H1 (cell line): Measurements from ENCODE around the gene WNT7A. TPM values are rescaled to one million over a fixed set of nuclear protein-coding genes. Genes with fewer than 3 reads are reported as not detected.

Experiments
- CTCF ChIA-PET: fragments of 300-600 bp; sonication (Branson Sonifier 250); formaldehyde crosslinking; loops from one replicate; lab custom pipeline; 2021; ENCODE audit not compliant: partially characterized antibody; lab: Charles Lee
- POLR2A ChIA-PET: fragments of 300-600 bp; sonication (Branson Sonifier 250); formaldehyde crosslinking; loops from one replicate; lab custom pipeline; 2021; ENCODE audit warnings: inconsistent platforms; ENCODE audit not compliant: partially characterized antibody; lab: Charles Lee
- DNase-seq, 2 experiments: peaks; one replicate each; pipeline versions ENCODE4 v3.0.0 to v3.0.0-alpha.2; 2010 to 2022; ENCODE audit warnings: low spot score in 2 of 2, low read depth in 1 of 2, mixed read lengths in 1 of 2
- FAIRE-seq: peaks from 2 replicates; lab custom pipeline; 2011; peaks lifted over from hg19 to GRCh38; lab: Jason Lieb, UNC
- H2AFZ ChIP-seq: 2 replicates; pipeline ENCODE4 v1.8.1; 2012; ENCODE audit warnings: low read length, inconsistent platforms
- H2AK5ac ChIP-seq: 2 replicates; pipeline ENCODE4 v1.6.1; 2013; ENCODE audit warnings: low read depth, low read length
- H2BK120ac ChIP-seq: replicated peaks from 2 replicates; pipeline ENCODE3; 2013; ENCODE audit warnings: low read depth, low read length, inconsistent platforms
- H2BK12ac ChIP-seq: 2 replicates; pipeline ENCODE4 v1.6.1; 2013; ENCODE audit warnings: low read depth, low read length
- H2BK15ac ChIP-seq: 2 replicates; pipeline ENCODE4 v1.6.1; 2013; ENCODE audit warnings: low read length
- H2BK20ac ChIP-seq: 2 replicates; pipeline ENCODE4 v1.6.1; 2013; ENCODE audit warnings: low read length
- H2BK5ac ChIP-seq: 2 replicates; pipeline ENCODE4 v1.6.1; 2013; ENCODE audit warnings: low read depth, low read length
- H3K14ac ChIP-seq: 2 replicates; pipeline ENCODE4 v1.6.1; 2013; ENCODE audit warnings: inconsistent platforms; ENCODE audit not compliant: insufficient read length
- H3K18ac ChIP-seq: 2 replicates; pipeline ENCODE4 v1.6.1; 2013; ENCODE audit warnings: low read length; ENCODE audit errors: extremely low read depth
- H3K23ac ChIP-seq: 2 replicates; pipeline ENCODE4 v1.6.1; 2013; ENCODE audit warnings: inconsistent platforms; ENCODE audit not compliant: insufficient read length
- H3K23me2 ChIP-seq: 2 replicates; pipeline ENCODE4 v1.6.1; 2013; ENCODE audit warnings: low read depth, low read length
- H3K27ac ChIP-seq: 2 replicates; pipeline ENCODE4 v1.6.1; 2011; ENCODE audit warnings: low read depth, low read length, inconsistent platforms
- H3K27me3 ChIP-seq, 4 experiments: replicated peaks in 1 of 4; 1 replicate in 1 of 4; 2 replicates in 3 of 4; pipeline versions ENCODE4 v1.6.1 to v1.8.1; 2011 to 2013; ENCODE audit warnings: low read length in 3 of 4, mild to moderate bottlenecking in 3 of 4, inconsistent platforms in 2 of 4, mixed read lengths in 2 of 4, moderate library complexity in 1 of 4; ENCODE audit not compliant: control insufficient read depth in 3 of 4, insufficient read depth in 3 of 4; ENCODE audit errors: extremely low read depth in 1 of 4
- H3K36me3 ChIP-seq, 4 experiments: 2 replicates each; pipeline versions ENCODE4 v1.6.1 to v1.8.1; 2011 to 2013; ENCODE audit warnings: mild to moderate bottlenecking in 4 of 4, low read length in 3 of 4, moderate library complexity in 2 of 4, control low read depth in 1 of 4, inconsistent platforms in 1 of 4; ENCODE audit not compliant: insufficient read depth in 4 of 4, control insufficient read depth in 2 of 4
- H3K4ac ChIP-seq: replicated peaks from 2 replicates; pipeline ENCODE3; 2013; ENCODE audit warnings: low read length, low read depth, mixed read lengths, inconsistent platforms; ENCODE audit not compliant: insufficient read length
- H3K4me1 ChIP-seq, 4 experiments: replicated peaks in 1 of 4; 1 replicate in 1 of 4; 2 replicates in 3 of 4; pipeline versions ENCODE4 v1.6.1 to v1.8.1; 2011 to 2013; ENCODE audit warnings: low read length in 3 of 4, inconsistent platforms in 2 of 4, mixed read lengths in 1 of 4; ENCODE audit not compliant: insufficient read depth in 4 of 4, control insufficient read depth in 3 of 4
- H3K4me2 ChIP-seq, 2 experiments: 2 replicates each; pipeline versions ENCODE4 v1.6.1 to v1.8.1; 2011 to 2013; ENCODE audit warnings: low read depth in 2 of 2, low read length in 2 of 2, control low read depth in 1 of 2, inconsistent platforms in 1 of 2, mild to moderate bottlenecking in 1 of 2; ENCODE audit not compliant: insufficient read depth in 1 of 2
- H3K4me3 ChIP-seq, 4 experiments: fragments of 200-600, 300-600 bp in 1 of 4; sonication (generic), shearing (Covaris generic), sonication (Bioruptor Twin) in 1 of 4; 2 replicates each; pipeline versions ENCODE4 v1.5.1 to v1.8.1; 2011 to 2016; ENCODE audit warnings: low read length in 4 of 4, low read depth in 3 of 4, control low read depth in 2 of 4, inconsistent platforms in 2 of 4, mild to moderate bottlenecking in 2 of 4, mixed read lengths in 1 of 4, moderate library complexity in 1 of 4; ENCODE audit not compliant: insufficient read depth in 2 of 4; ENCODE audit errors: extremely low read depth in 1 of 4
- H3K56ac ChIP-seq: replicated peaks from 2 replicates; pipeline ENCODE3; 2013; ENCODE audit warnings: low read depth, mild to moderate bottlenecking, mixed read lengths, low read length, inconsistent platforms; ENCODE audit not compliant: insufficient read length
- H3K79me1 ChIP-seq: 2 replicates; pipeline ENCODE4 v1.6.1; 2013; ENCODE audit warnings: low read depth, low read length, control low read depth
- H3K79me2 ChIP-seq, 2 experiments: 2 replicates each; pipeline versions ENCODE4 v1.6.1 to v1.8.1; 2012 to 2013; ENCODE audit warnings: low read length in 2 of 2, mild to moderate bottlenecking in 2 of 2, inconsistent platforms in 1 of 2; ENCODE audit not compliant: insufficient read depth in 2 of 2, control insufficient read depth in 1 of 2
- H3K9ac ChIP-seq, 4 experiments: replicated peaks in 1 of 4; 1 replicate in 1 of 4; 2 replicates in 3 of 4; pipeline versions ENCODE4 v1.6.1 to v1.8.1; 2011 to 2013; ENCODE audit warnings: low read depth in 3 of 4, low read length in 3 of 4, control low read depth in 2 of 4, mild to moderate bottlenecking in 2 of 4, moderate library complexity in 2 of 4, inconsistent platforms in 1 of 4; ENCODE audit errors: extremely low read depth in 1 of 4
- H3K9me3 ChIP-seq, 2 experiments: 2 replicates each; pipeline versions ENCODE4 v1.6.1 to v1.8.1; 2012 to 2013; ENCODE audit warnings: mild to moderate bottlenecking in 2 of 2, moderate library complexity in 2 of 2, control low read depth in 1 of 2, inconsistent platforms in 1 of 2, low read depth in 1 of 2, low read length in 1 of 2, mixed read lengths in 1 of 2; ENCODE audit not compliant: insufficient read depth in 2 of 2
- H4K20me1 ChIP-seq, 2 experiments: replicated peaks in 1 of 2; 2 replicates each; pipeline versions ENCODE3 to v1.8.1; 2011 to 2013; ENCODE audit warnings: inconsistent platforms in 2 of 2, low read length in 2 of 2, mild to moderate bottlenecking in 1 of 2; ENCODE audit not compliant: insufficient read depth in 2 of 2, control insufficient read depth in 1 of 2
- H4K5ac ChIP-seq: 2 replicates; pipeline ENCODE4 v1.6.1; 2013; ENCODE audit warnings: low read length, low read depth, mixed read lengths, inconsistent platforms; ENCODE audit not compliant: insufficient read length
- H4K8ac ChIP-seq: 2 replicates; pipeline ENCODE4 v1.8.0; 2013; ENCODE audit warnings: mild to moderate bottlenecking, moderate library complexity, low read length, inconsistent platforms; ENCODE audit not compliant: insufficient read depth; ENCODE audit errors: extremely low read depth
- H4K91ac ChIP-seq: replicated peaks from 2 replicates; pipeline ENCODE3; 2013; ENCODE audit warnings: low read length, mixed read lengths, inconsistent platforms; ENCODE audit not compliant: insufficient read length
- ATF3 ChIP-seq: IDR thresholded peaks from 2 replicates; pipeline ENCODE4 v1.6.1; 2011; ENCODE audit warnings: low read depth, mild to moderate bottlenecking, low read length; ENCODE audit not compliant: insufficient read depth
- CBX5 ChIP-seq: fragments of 300-800, 300-1000 bp; sonication (generic); IDR thresholded peaks from 2 replicates; pipeline ENCODE4 v1.7.1; 2016; ENCODE audit warnings: antibody characterized with exemption, low read length, low read depth
- CEBPB ChIP-seq: IDR thresholded peaks from 2 replicates; pipeline ENCODE4 v1.6.1; 2012; ENCODE audit warnings: low read depth, low read length
- CHD1 ChIP-seq: IDR thresholded peaks from 2 replicates; pipeline ENCODE4 v1.6.1; 2012; ENCODE audit warnings: low read depth, low read length, improper control_type of control experiment
- CHD2 ChIP-seq: IDR thresholded peaks from 2 replicates; pipeline ENCODE4 v1.6.1; 2012; ENCODE audit warnings: low read length, improper control_type of control experiment
- FOSL1 ChIP-seq: IDR thresholded peaks from 2 replicates; pipeline ENCODE4 v1.6.1; 2011; ENCODE audit warnings: mild to moderate bottlenecking, low read depth, low read length, moderate library complexity; ENCODE audit not compliant: insufficient read depth
- HDAC2 ChIP-seq, 2 experiments: fragments of 300-600 bp in 1 of 2; sonication (generic) in 1 of 2; IDR thresholded peaks; 2 replicates each; pipeline ENCODE4 v1.6.1; 2011 to 2012; ENCODE audit warnings: low read depth in 2 of 2, low read length in 2 of 2, mild to moderate bottlenecking in 2 of 2, moderate library complexity in 2 of 2, borderline replicate concordance in 1 of 2, inconsistent platforms in 1 of 2
- NRF1 ChIP-seq: IDR thresholded peaks from 2 replicates; pipeline ENCODE4 v1.6.1; 2011; ENCODE audit warnings: mild to moderate bottlenecking, low read depth, low read length, improper control_type of control experiment
- RAD21 ChIP-seq, 2 experiments: IDR thresholded peaks in 1 of 2; conservative IDR thresholded peaks in 1 of 2; 2 replicates each; pipeline ENCODE4 v1.6.1; 2011; ENCODE audit warnings: low read depth in 2 of 2, low read length in 2 of 2, improper control_type of control experiment in 1 of 2, inconsistent platforms in 1 of 2, mild to moderate bottlenecking in 1 of 2, moderate library complexity in 1 of 2
- RNF2 ChIP-seq: fragments of 200-900, 300-1000 bp; sonication (generic); IDR thresholded peaks from 2 replicates; pipeline ENCODE4 v1.7.1; 2016; ENCODE audit warnings: borderline replicate concordance, low read depth, mild to moderate bottlenecking, antibody characterized with exemption, low read length; ENCODE audit not compliant: poor library complexity, severe bottlenecking; ENCODE audit errors: missing control alignments
- SAP30 ChIP-seq: fragments of 300-600 bp; sonication (generic); IDR thresholded peaks from 2 replicates; pipeline ENCODE4 v1.7.1; 2012; ENCODE audit warnings: low read length, moderate library complexity, mild to moderate bottlenecking, inconsistent platforms; ENCODE audit not compliant: insufficient read depth, insufficient replicate concordance
- SUZ12 ChIP-seq: fragments of 200-600 bp; sonication (generic); IDR thresholded peaks from 2 replicates; pipeline ENCODE4 v1.6.1; 2012; ENCODE audit warnings: mild to moderate bottlenecking, inconsistent platforms, low read length, moderate library complexity, mixed read lengths
- WGBS, 2 experiments: shearing (Covaris generic) in 1 of 2; methylation state at CpG; one replicate each; pipeline versions ENCODE4 v1.1.6 to v1.1.7; 2013 to 2015; ENCODE audit warnings: low lambda C conversion rate in 2 of 2, mixed read lengths in 2 of 2, inconsistent platforms in 1 of 2, low coverage in 1 of 2, missing lambda C conversion rate in 1 of 2; ENCODE audit not compliant: insufficient replicate concordance in 2 of 2, insufficient coverage in 1 of 2, insufficient read length in 1 of 2; ENCODE audit errors: extremely low coverage in 1 of 2, missing lambda C conversion rate in 1 of 2; 5-methylcytosine and 5-hydroxymethylcytosine counted together
- polyA plus RNA-seq, 7 experiments: library from polyadenylated mRNA; depleted of rRNA in 3 of 7; stranded (reverse) in 5 of 7; unstranded in 2 of 7; fragments of >200 nt in 5 of 7; fragments of 200-250 nt in 2 of 7; gene quantifications; 1 replicate in 5 of 7; 2 replicates in 1 of 7; 4 replicates in 1 of 7; pipeline versions ENCODE4 v1.2.1 to v1.2.3, GENCODE V29; 2011 to 2013; ENCODE audit warnings: missing spikeins in 2 of 7, mixed read lengths in 2 of 7
- total RNA-seq: library from RNA; stranded (reverse); fragmentation: NEBNext Ultra II Directional; extraction: Animal tissue kit (Norgen Biotek cat#: 25700); gene quantifications from 2 replicates; pipeline ENCODE4 v1.2.1, GENCODE V29; 2021

Gene WNT7A
- total and polyA plus RNA-seq, 2 of the 8 experiments (the other 6 are each of a cell fraction or from before 2014, with no cell fraction given) = 0.02 TPM; not detected in 1

GRCh38 chr3:13883681-13884080 is 3.8 kb upstream of the WNT7A start:
- Histone ChIP-seq H3K9ac (no peak overlapping the region), H3K27ac (no peak overlapping the region), H3K79me1 (no peaks in the 10 kb centered on the region), H3K23ac (no peak overlapping the region), H2AK5ac (no peak overlapping the region), H3K79me2 (no peaks in the 10 kb centered on the region), H3K4ac (no peak overlapping the region), H3K18ac (no peak overlapping the region), H3K27me3 (peaks cover 27 to 51% (median 37%) of the 10 kb centered on the region in 4 experiments), H3K4me1 (peaks cover 0 to 11% (median 3%) of the 10 kb centered on the region in 4 experiments; a peak in 6 of 7 replicates), H3K9me3 (no peaks in the 10 kb centered on the region), H3K4me3 (no peak overlapping the region), H2BK120ac (no peak overlapping the region), H4K5ac (no peak overlapping the region), H2BK15ac (no peak overlapping the region), H3K14ac (no peak overlapping the region), H2BK20ac (no peak overlapping the region), H2AFZ (no peak overlapping the region), H2BK12ac (no peak overlapping the region), H3K23me2 (peaks cover 16% of the 10 kb centered on the region; the same call in 1 of the 2 replicates), H4K8ac (no peak overlapping the region), H3K36me3 (no peaks in the 10 kb centered on the region), H4K91ac (no peak overlapping the region), H2BK5ac (no peak overlapping the region), H4K20me1 (peaks cover 0 to 2% of the 10 kb centered on the region in 2 experiments), H3K4me2 (no peak overlapping the region), H3K56ac (no peak overlapping the region)
- POLR2A ChIA-PET = interaction anchor here (1.1 kb wide), 1 partner anchor 242 kb away, joined by 3 read pairs; no protein-coding TSS in a partner anchor
- FAIRE-seq (no peak), DNase-seq (no peak)
- WGBS, 2 experiments = 71% methylated on average over 2 of the region's 2 CpGs; no CpG with 5 or more reads in 1 of the 2 experiments
- CTCF ChIA-PET = interaction anchor here (0.7 to 19.2 kb wide), 17 partner anchors 8 to 383 kb away, joined by 3 to 765 read pairs (median 4); no protein-coding TSS in a partner anchor
- TF ChIP-seq CHD1 (no peak), CEBPB (no peak), RAD21 (IDR thresholded peaks at IDR 0.05 in 1 of 2, conservative IDR thresholded peaks at IDR 0.05 in 1 of 2; ENCODE audit: low read depth in 2 of 2, low read length in 2 of 2) (no peak), RNF2 (no peak), SAP30 (no peak), NRF1 (no peak), HDAC2 (IDR thresholded peaks at IDR 0.05; ENCODE audit: borderline replicate concordance in 1 of 2, low read depth in 2 of 2, low read length in 2 of 2) (no peak), CBX5 (no peak), SUZ12 (no peak), CHD2 (no peak), ATF3 (no peak), FOSL1 (no peak)
